GM19193 (cell line): ENCODE data around the gene POGZ.

Experiments used
- POLR2A ChIP-seq: IDR thresholded peaks from 4 replicates; pipeline ENCODE4 v1.6.1; 2011; ENCODE audit not compliant: insufficient read depth, insufficient read length; ENCODE audit errors: extremely low read depth

The POGZ gene

GRCh38 chr1:151371370-151372057, 87.8 kb downstream of the POGZ start:
- no peak for TF ChIP-seq POLR2A

GRCh38 chr1:151370211-151370911, 88.9 kb downstream of the POGZ start:
- no peak for TF ChIP-seq POLR2A

GRCh38 chr1:151369621-151370048, 89.7 kb downstream of the POGZ start:
- no peak for TF ChIP-seq POLR2A

GRCh38 chr1:151369302-151369610, 90.0 kb downstream of the POGZ start:
- TF ChIP-seq POLR2A, result no peak

- TF ChIP-seq POLR2A, result no peak
These were observed 90.6 kb downstream of the POGZ start for GRCh38 chr1:151368393-151369301.

- TF ChIP-seq POLR2A, result no peak
These were observed 91.5 kb downstream of the POGZ start for GRCh38 chr1:151367658-151368392.

GRCh38 chr1:151364996-151365395, 94.3 kb downstream of the POGZ start:
- no peak for TF ChIP-seq POLR2A

GRCh38 chr1:151362308-151363155, 96.8 kb downstream of the POGZ start:
- no peak for TF ChIP-seq POLR2A

GRCh38 chr1:151361883-151362282, 97.4 kb downstream of the POGZ start:
- TF ChIP-seq POLR2A, result no peak

GRCh38 chr1:151356696-151357095, 102.6 kb downstream of the POGZ start:
- no peak for TF ChIP-seq POLR2A
